Astrocyte (in vitro differentiated cells and primary cell): ENCODE results near the gene PAF1. TPM values are rescaled to one million over a fixed set of nuclear protein-coding genes. Genes with fewer than 3 reads are reported as not detected.
"Not testable (repeated sequence)": the region's sequence is repeated elsewhere in the genome, so short reads cannot be mapped to it uniquely, and the experiment has no call there.

Experiments
- DNase-seq: peaks from one replicate; pipeline ENCODE4 v3.0.0-alpha.2; 2010; ENCODE audit warnings: low read depth
- FAIRE-seq: peaks from 2 replicates; lab custom pipeline; 2011; peaks lifted over from hg19 to GRCh38; lab: Jason Lieb, UNC
- H2AFZ ChIP-seq: 2 replicates; pipeline ENCODE4 v1.6.0; 2012; ENCODE audit warnings: low read depth, low read length, inconsistent platforms
- H3K27ac ChIP-seq: 2 replicates; pipeline ENCODE4 v1.5.1; 2011; ENCODE audit warnings: low read depth, low read length, inconsistent platforms
- H3K27me3 ChIP-seq: 2 replicates; pipeline ENCODE4 v1.6.0; 2011; ENCODE audit warnings: low read length, inconsistent platforms; ENCODE audit not compliant: insufficient read depth
- H3K36me3 ChIP-seq: 2 replicates; pipeline ENCODE4 v1.5.1; 2011; ENCODE audit warnings: low read length, inconsistent platforms; ENCODE audit not compliant: insufficient read depth
- H3K4me1 ChIP-seq: 2 replicates; pipeline ENCODE4 v1.5.1; 2011; ENCODE audit warnings: low read length, inconsistent platforms; ENCODE audit not compliant: insufficient read depth
- H3K4me2 ChIP-seq: 2 replicates; pipeline ENCODE4 v1.6.0; 2012; ENCODE audit warnings: low read length, inconsistent platforms
- H3K4me3 ChIP-seq: 2 replicates; pipeline ENCODE4 v1.5.1; 2011; ENCODE audit warnings: low read depth, mild to moderate bottlenecking, low read length, inconsistent platforms; ENCODE audit not compliant: insufficient read depth
- H3K79me2 ChIP-seq: 2 replicates; pipeline ENCODE4 v1.6.0; 2012; ENCODE audit warnings: mild to moderate bottlenecking, low read length, inconsistent platforms; ENCODE audit not compliant: insufficient read depth
- H3K9ac ChIP-seq: 2 replicates; pipeline ENCODE4 v1.6.0; 2012; ENCODE audit warnings: mild to moderate bottlenecking, low read length, inconsistent platforms
- H3K9me3 ChIP-seq: 2 replicates; pipeline ENCODE4 v1.5.1; 2012; ENCODE audit warnings: low read depth, mild to moderate bottlenecking, low read length, inconsistent platforms; ENCODE audit not compliant: insufficient read depth
- H4K20me1 ChIP-seq: 2 replicates; pipeline ENCODE4 v1.6.0; 2012; ENCODE audit warnings: low read length, inconsistent platforms; ENCODE audit not compliant: insufficient read depth
- H3K27ac Mint-ChIP-seq: one replicate; pipeline ENCODE4 v1.8.0; 2021; ENCODE audit warnings: mild to moderate bottlenecking, mixed read lengths; ENCODE audit not compliant: unreplicated experiment
- H3K27me3 Mint-ChIP-seq: one replicate; pipeline ENCODE4 v1.8.0; 2021; ENCODE audit warnings: low read depth, mixed read lengths; ENCODE audit not compliant: unreplicated experiment
- H3K36me3 Mint-ChIP-seq: one replicate; pipeline ENCODE4 v1.8.0; 2021; ENCODE audit warnings: low read depth, mixed read lengths; ENCODE audit not compliant: unreplicated experiment
- H3K4me1 Mint-ChIP-seq: one replicate; pipeline ENCODE4 v1.8.0; 2021; ENCODE audit warnings: low read depth, mixed read lengths; ENCODE audit not compliant: unreplicated experiment
- H3K4me3 Mint-ChIP-seq: one replicate; pipeline ENCODE4 v1.8.0; 2021; ENCODE audit warnings: mild to moderate bottlenecking, moderate library complexity, mixed read lengths; ENCODE audit not compliant: unreplicated experiment
- H3K9me3 Mint-ChIP-seq: one replicate; pipeline ENCODE4 v1.8.0; 2021; ENCODE audit warnings: mild to moderate bottlenecking, mixed read lengths; ENCODE audit not compliant: unreplicated experiment
- CTCF ChIP-seq: IDR thresholded peaks from 2 replicates; pipeline ENCODE4 v1.5.1; 2011; ENCODE audit warnings: low read depth, mild to moderate bottlenecking, inconsistent platforms, low read length, moderate library complexity; ENCODE audit not compliant: insufficient read depth
- EZH2 ChIP-seq: IDR thresholded peaks from 2 replicates; pipeline ENCODE4 v1.6.1; 2012; ENCODE audit warnings: mild to moderate bottlenecking, low read length, inconsistent platforms; ENCODE audit not compliant: insufficient read depth
- total RNA-seq: library from RNA; stranded (reverse); gene quantifications from 2 replicates; pipeline ENCODE4 v1.2.1, GENCODE V29; 2021

Gene PAF1
- total RNA-seq, 1 donor from 2014 or later, result 43.2 TPM

GRCh38 chr19:39341129-39341718 is 49.7 kb downstream of the PAF1 start:
- Histone ChIP-seq H3K4me2 (peak overlapping the region; percentile 99), H3K27me3 (no peaks in the 10 kb centered on the region), H3K79me2 (peaks cover 41% of the 10 kb centered on the region), H3K4me1 (peaks cover 14% of the 10 kb centered on the region), H3K9me3 (no peaks in the 10 kb centered on the region), H3K36me3 (no peaks in the 10 kb centered on the region), H4K20me1 (peaks cover 34% of the 10 kb centered on the region), H3K27ac (peak overlapping the region; percentile 82), H3K4me3 (peak overlapping the region; percentile 100), H3K9ac (peak overlapping the region; percentile 96), H2AFZ (peak overlapping the region; percentile 99)
- peak overlapping the region; percentile 59 for H3K27ac Mint-ChIP-seq
- no peak for TF ChIP-seq EZH2
- DNase-seq, result no peak
- FAIRE-seq, result no peak
- H3K4me1 Mint-ChIP-seq, result peaks cover 20% of the 10 kb centered on the region
- H3K4me3 Mint-ChIP-seq, result peak overlapping the region; percentile 91
- H3K9me3 Mint-ChIP-seq, result no peaks in the 10 kb centered on the region
- H3K36me3 Mint-ChIP-seq, result peaks cover 10% of the 10 kb centered on the region
- peaks cover 3% of the 10 kb centered on the region for H3K27me3 Mint-ChIP-seq

GRCh38 chr19:39340156-39340555 is 50.8 kb downstream of the PAF1 start:
- H3K9ac ChIP-seq, H3K36me3 Mint-ChIP-seq, H3K9me3 ChIP-seq, FAIRE-seq, H3K27me3 ChIP-seq, H3K9me3 Mint-ChIP-seq, H3K27ac ChIP-seq, H3K36me3 ChIP-seq, H3K4me3 ChIP-seq, H2AFZ ChIP-seq, H3K27me3 Mint-ChIP-seq, DNase-seq, H3K27ac Mint-ChIP-seq, H3K4me2 ChIP-seq: not testable (repeated sequence)
- H4K20me1 ChIP-seq, result peaks cover 23% of the 10 kb centered on the region
- peaks cover 19% of the 10 kb centered on the region for H3K4me1 Mint-ChIP-seq
- peaks cover 31% of the 10 kb centered on the region for H3K79me2 ChIP-seq
- H3K4me1 ChIP-seq, result peaks cover 14% of the 10 kb centered on the region
- peak overlapping the region; percentile 91 for H3K4me3 Mint-ChIP-seq

GRCh38 chr19:39339674-39340073 is 51.2 kb downstream of the PAF1 start:
- DNase-seq (no peak), FAIRE-seq (no peak)
- Mint-ChIP-seq H3K27me3 (peaks cover 7% of the 10 kb centered on the region), H3K4me3 (peak overlapping the region; percentile 91), H3K27ac (no peak overlapping the region), H3K9me3 (peaks cover 2% of the 10 kb centered on the region), H3K4me1 (peaks cover 19% of the 10 kb centered on the region), H3K36me3 (peaks cover 7% of the 10 kb centered on the region)
- no peak overlapping the region for H3K4me3 ChIP-seq
- H3K4me1 ChIP-seq, result peaks cover 11% of the 10 kb centered on the region
- H2AFZ ChIP-seq, result no peak overlapping the region
- peaks cover 26% of the 10 kb centered on the region for H3K79me2 ChIP-seq
- no peak overlapping the region for H3K27ac ChIP-seq
- H3K4me2 ChIP-seq, result no peak overlapping the region
- TF ChIP-seq EZH2, result no peak
- no peak for TF ChIP-seq CTCF
- H3K9ac ChIP-seq, result no peak overlapping the region
- H4K20me1 ChIP-seq, result peaks cover 19% of the 10 kb centered on the region
- H3K27me3 ChIP-seq, result no peaks in the 10 kb centered on the region
- no peaks in the 10 kb centered on the region for H3K36me3 ChIP-seq
- H3K9me3 ChIP-seq, result no peaks in the 10 kb centered on the region
